B cell (primary cell): ENCODE measurements around the gene ZMYM4. TPM values are rescaled to one million over a fixed set of nuclear protein-coding genes. Genes with fewer than 3 reads are reported as not detected.

Source experiments
- ATAC-seq: fragments of 200-7000 bp; cut with Tn5 transposase; one replicate; pipeline ENCODE4 v1.10.0; 2021; ENCODE audit warnings: low read depth, mild to moderate bottlenecking, moderate number of reproducible peaks, moderate library complexity
- CTCF ChIA-PET: fragments of 350-600 bp; sonication (Branson Sonifier 250); formaldehyde crosslinking; loops from one replicate; lab custom pipeline; 2021; ENCODE audit warnings: antibody characterized with exemption, inconsistent platforms; lab: Charles Lee
- POLR2A ChIA-PET: fragments of 350-600 bp; sonication (Branson Sonifier 250); formaldehyde crosslinking; loops from one replicate; lab custom pipeline; 2021; ENCODE audit warnings: antibody characterized with exemption; lab: Charles Lee
- DNase-seq: peaks from one replicate; pipeline ENCODE4 v3.0.0; 2013
- H2AFZ ChIP-seq: 2 replicates; pipeline ENCODE4 v1.6.1; 2012; ENCODE audit warnings: mild to moderate bottlenecking, low read depth, low read length; ENCODE audit not compliant: insufficient read depth, poor library complexity, severe bottlenecking
- H3K27ac ChIP-seq, 2 donors: 1 replicate in 1 of 2; 2 replicates in 1 of 2; pipeline ENCODE4 v1.5.1; 2012 to 2013; ENCODE audit warnings: low read length in 2 of 2, mild to moderate bottlenecking in 2 of 2, moderate library complexity in 1 of 2
- H3K27me3 ChIP-seq, 4 experiments: fragments of 200-600 bp in 1 of 4; sonication (generic) in 1 of 4; replicated peaks in 1 of 4; 1 replicate in 2 of 4; 2 replicates in 2 of 4; pipeline versions ENCODE4 v1.6.1 to v1.7.0; 2013 to 2016; ENCODE audit warnings: low read length in 3 of 4, mild to moderate bottlenecking in 2 of 4, mixed read lengths in 1 of 4, moderate library complexity in 1 of 4; ENCODE audit not compliant: insufficient read depth in 4 of 4, control insufficient read depth in 3 of 4; ENCODE audit errors: control extremely low read depth in 1 of 4
- H3K36me3 ChIP-seq, 2 experiments: replicated peaks in 1 of 2; 1 replicate in 1 of 2; 2 replicates in 1 of 2; pipeline versions ENCODE4 v1.6.1 to v1.7.1; 2013; ENCODE audit warnings: low read length in 1 of 2; ENCODE audit not compliant: insufficient read depth in 2 of 2, control insufficient read depth in 1 of 2; ENCODE audit errors: control extremely low read depth in 1 of 2, extremely low read depth in 1 of 2
- H3K4me1 ChIP-seq, 2 donors: fragments of 200-600 bp in 1 of 2; sonication (generic) in 1 of 2; 1 replicate in 1 of 2; 2 replicates in 1 of 2; pipeline versions ENCODE4 v1.5.1 to v1.6.1; 2013 to 2017; ENCODE audit warnings: low read length in 2 of 2; ENCODE audit not compliant: control insufficient read depth in 2 of 2, insufficient read depth in 2 of 2
- H3K4me2 ChIP-seq: replicated peaks from 2 replicates; pipeline ENCODE3; 2012; ENCODE audit warnings: mild to moderate bottlenecking, low read depth, low read length; ENCODE audit not compliant: poor library complexity, severe bottlenecking
- H3K4me3 ChIP-seq, 5 experiments: fragments of 200-600 bp in 1 of 5; sonication (generic) in 1 of 5; 1 replicate in 3 of 5; 2 replicates in 2 of 5; pipeline versions ENCODE4 v1.5.1 to v1.7.0; 2011 to 2016; ENCODE audit warnings: low read length in 4 of 5, mild to moderate bottlenecking in 4 of 5, low read depth in 2 of 5, control low read depth in 1 of 5, moderate library complexity in 1 of 5; ENCODE audit not compliant: insufficient read depth in 1 of 5; ENCODE audit errors: control extremely low read depth in 1 of 5, extremely low read depth in 1 of 5
- H3K79me2 ChIP-seq: fragments of 200-600 bp; sonication (generic); one replicate; pipeline ENCODE4 v1.6.0; 2016; ENCODE audit warnings: low read length; ENCODE audit not compliant: control insufficient read depth, insufficient read depth
- H3K9ac ChIP-seq: fragments of 200-600 bp; sonication (generic); 2 replicates; pipeline ENCODE4 v1.6.1; 2017; ENCODE audit warnings: mild to moderate bottlenecking, low read length, moderate library complexity
- H3K9me3 ChIP-seq, 3 donors: one replicate each; pipeline versions ENCODE4 v1.6.1 to v1.7.1; 2013; ENCODE audit warnings: low read length in 2 of 3; ENCODE audit not compliant: control insufficient read depth in 2 of 3, insufficient read depth in 1 of 3; ENCODE audit errors: control extremely low read depth in 1 of 3
- H4K20me1 ChIP-seq: 2 replicates; pipeline ENCODE4 v1.6.0; 2012; ENCODE audit warnings: mild to moderate bottlenecking, low read length; ENCODE audit not compliant: insufficient read depth, control insufficient read depth, poor library complexity, severe bottlenecking
- H3K27ac Mint-ChIP-seq: one replicate; pipeline ENCODE4 v1.8.0; 2021; ENCODE audit warnings: mixed read lengths
- H3K27me3 Mint-ChIP-seq: one replicate; pipeline ENCODE4 v1.8.0; 2021; ENCODE audit warnings: mixed read lengths
- H3K4me1 Mint-ChIP-seq: one replicate; pipeline ENCODE4 v1.8.0; 2021; ENCODE audit warnings: mixed read lengths
- H3K4me3 Mint-ChIP-seq: one replicate; pipeline ENCODE4 v1.8.0; 2021; ENCODE audit warnings: mixed read lengths
- H3K9me3 Mint-ChIP-seq: one replicate; pipeline ENCODE4 v1.8.0; 2022; ENCODE audit warnings: mixed read lengths; ENCODE audit not compliant: insufficient read depth
- EZH2 ChIP-seq: IDR thresholded peaks from 2 replicates; pipeline ENCODE4 v1.6.1; 2012; ENCODE audit warnings: borderline replicate concordance, low read depth, mild to moderate bottlenecking, moderate library complexity, low read length; ENCODE audit not compliant: insufficient read depth, poor library complexity, severe bottlenecking
- WGBS: methylation state at CpG from one replicate; pipeline ENCODE4 v1.1.5; 2013; ENCODE audit warnings: missing lambda C conversion rate; ENCODE audit not compliant: insufficient coverage; 5-methylcytosine and 5-hydroxymethylcytosine counted together
- intact Hi-C: fragments of 100-400 bp; cut with micrococcal nuclease; formaldehyde crosslinking; loops from one replicate; pipeline ENCODE4 v1.10.0; 2022
- polyA plus RNA-seq: library from polyadenylated mRNA; depleted of rRNA; stranded (reverse); fragments of >200 nt; gene quantifications from 2 replicates; pipeline ENCODE4 v1.2.3, GENCODE V29; 2012
- total RNA-seq, 2 donors: library from RNA; stranded (reverse); fragments of 120-200 nt in 1 of 2; gene quantifications; 1 replicate in 1 of 2; 2 replicates in 1 of 2; pipeline versions ENCODE4 v1.2.3 to v1.2.4, GENCODE V29; 2013 to 2022
- TF ChIP-seq, protein P1 (sequence below): fragments of 200-600 bp; IDR thresholded peaks from one replicate; pipeline ENCODE4 v1.8.0; 2022; ENCODE audit warnings: antibody characterized with exemption, mild to moderate bottlenecking

ZMYM4 gene
- total and polyA plus RNA-seq, 2 donors (not counting 1 experiment from before 2014, with no cell fraction given) = 7.2 to 45.2 TPM

DNA sequence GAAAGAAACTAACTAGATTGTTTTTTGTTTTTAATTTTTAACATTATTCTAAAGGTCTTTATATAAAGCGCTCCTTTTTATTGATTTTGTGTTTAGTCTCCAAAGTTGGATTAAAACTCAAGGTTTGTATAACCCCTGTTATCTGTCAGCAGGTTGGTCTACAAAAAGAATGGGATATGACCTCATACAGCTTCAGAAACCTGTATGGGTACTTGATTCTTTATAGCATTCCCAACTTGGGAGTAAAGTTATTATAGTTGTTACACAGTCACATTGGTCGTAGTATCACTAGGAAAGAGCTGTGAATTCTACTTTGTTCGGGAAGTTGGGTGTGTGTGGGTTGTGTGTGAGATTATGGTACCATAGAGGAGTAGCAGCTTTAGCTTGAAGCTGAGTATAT lies 52.4 kb downstream of the ZMYM4 start:
- Histone ChIP-seq H3K4me1 (no peaks in the 10 kb centered on the region), H3K9me3 (no peaks in the 10 kb centered on the region), H3K27me3 (no peaks in the 10 kb centered on the region), H3K4me3 (no peak overlapping the region), H3K9ac (no peak overlapping the region), H3K4me2 (no peak overlapping the region), H3K27ac (no peak overlapping the region), H4K20me1 (peaks cover 9% of the 10 kb centered on the region), H3K79me2 (peaks cover 11% of the 10 kb centered on the region), H2AFZ (no peak overlapping the region), H3K36me3 (peaks cover 0 to 7% of the 10 kb centered on the region in 2 experiments)
- no peak overlapping the region for H3K4me3 Mint-ChIP-seq
- intact Hi-C loops = no loop called here
- DNase-seq = no peak
- 100% methylated on average over 2 of the region's 3 CpGs for WGBS
- CTCF ChIA-PET = no interaction called here
- H3K4me1 Mint-ChIP-seq = peaks cover 8% of the 10 kb centered on the region
- POLR2A ChIA-PET = no interaction called here
- no peak overlapping the region for H3K27ac Mint-ChIP-seq
- no peak for ATAC-seq
- H3K27me3 Mint-ChIP-seq = no peaks in the 10 kb centered on the region
- TF ChIP-seq, protein P1, sequence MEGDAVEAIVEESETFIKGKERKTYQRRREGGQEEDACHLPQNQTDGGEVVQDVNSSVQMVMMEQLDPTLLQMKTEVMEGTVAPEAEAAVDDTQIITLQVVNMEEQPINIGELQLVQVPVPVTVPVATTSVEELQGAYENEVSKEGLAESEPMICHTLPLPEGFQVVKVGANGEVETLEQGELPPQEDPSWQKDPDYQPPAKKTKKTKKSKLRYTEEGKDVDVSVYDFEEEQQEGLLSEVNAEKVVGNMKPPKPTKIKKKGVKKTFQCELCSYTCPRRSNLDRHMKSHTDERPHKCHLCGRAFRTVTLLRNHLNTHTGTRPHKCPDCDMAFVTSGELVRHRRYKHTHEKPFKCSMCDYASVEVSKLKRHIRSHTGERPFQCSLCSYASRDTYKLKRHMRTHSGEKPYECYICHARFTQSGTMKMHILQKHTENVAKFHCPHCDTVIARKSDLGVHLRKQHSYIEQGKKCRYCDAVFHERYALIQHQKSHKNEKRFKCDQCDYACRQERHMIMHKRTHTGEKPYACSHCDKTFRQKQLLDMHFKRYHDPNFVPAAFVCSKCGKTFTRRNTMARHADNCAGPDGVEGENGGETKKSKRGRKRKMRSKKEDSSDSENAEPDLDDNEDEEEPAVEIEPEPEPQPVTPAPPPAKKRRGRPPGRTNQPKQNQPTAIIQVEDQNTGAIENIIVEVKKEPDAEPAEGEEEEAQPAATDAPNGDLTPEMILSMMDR = no peak
- TF ChIP-seq EZH2 = no peak
- H3K9me3 Mint-ChIP-seq = no peaks in the 10 kb centered on the region

GRCh38 chr1:35324486-35324885 lies 56.0 kb downstream of the ZMYM4 start:
- Histone ChIP-seq H3K27ac (no peak overlapping the region), H3K4me3 (no peak overlapping the region), H2AFZ (no peak overlapping the region), H4K20me1 (peaks cover 9% of the 10 kb centered on the region), H3K9me3 (no peaks in the 10 kb centered on the region), H3K4me1 (no peaks in the 10 kb centered on the region), H3K9ac (no peak overlapping the region), H3K79me2 (peaks cover 11% of the 10 kb centered on the region), H3K27me3 (no peaks in the 10 kb centered on the region), H3K36me3 (peaks cover 0 to 5% of the 10 kb centered on the region in 2 experiments), H3K4me2 (no peak overlapping the region)
- WGBS = 80% methylated on average over 1 of the region's 1 CpG
- DNase-seq = no peak
- no peak overlapping the region for H3K4me3 Mint-ChIP-seq
- H3K27me3 Mint-ChIP-seq = no peaks in the 10 kb centered on the region
- H3K27ac Mint-ChIP-seq = no peak overlapping the region
- intact Hi-C loops = no loop called here
- TF ChIP-seq EZH2 = no peak
- TF ChIP-seq, protein P1 = no peak
- POLR2A ChIA-PET = no interaction called here
- H3K4me1 Mint-ChIP-seq = peaks cover 8% of the 10 kb centered on the region
- no peaks in the 10 kb centered on the region for H3K9me3 Mint-ChIP-seq
- CTCF ChIA-PET = no interaction called here
- ATAC-seq = no peak
